GM15510 (cell line): ENCODE measurements around the gene AMZ1.

Experiments used
- POLR2A ChIP-seq: IDR thresholded peaks from 3 replicates; pipeline ENCODE4 v1.6.1; 2011; ENCODE audit warnings: borderline replicate concordance; ENCODE audit not compliant: insufficient read length; ENCODE audit errors: extremely low read depth

The AMZ1 gene, protein sequence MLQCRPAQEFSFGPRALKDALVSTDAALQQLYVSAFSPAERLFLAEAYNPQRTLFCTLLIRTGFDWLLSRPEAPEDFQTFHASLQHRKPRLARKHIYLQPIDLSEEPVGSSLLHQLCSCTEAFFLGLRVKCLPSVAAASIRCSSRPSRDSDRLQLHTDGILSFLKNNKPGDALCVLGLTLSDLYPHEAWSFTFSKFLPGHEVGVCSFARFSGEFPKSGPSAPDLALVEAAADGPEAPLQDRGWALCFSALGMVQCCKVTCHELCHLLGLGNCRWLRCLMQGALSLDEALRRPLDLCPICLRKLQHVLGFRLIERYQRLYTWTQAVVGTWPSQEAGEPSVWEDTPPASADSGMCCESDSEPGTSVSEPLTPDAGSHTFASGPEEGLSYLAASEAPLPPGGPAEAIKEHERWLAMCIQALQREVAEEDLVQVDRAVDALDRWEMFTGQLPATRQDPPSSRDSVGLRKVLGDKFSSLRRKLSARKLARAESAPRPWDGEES

GRCh38 chr7:2687881-2688318, at the start of gene AMZ1:
AMZ1 (plus strand) TSS chr7:2688202; CDS start chr7:2700452, 12,250 bp downstream.
- no peak for TF ChIP-seq POLR2A

- TF ChIP-seq POLR2A: no peak
These were observed 49.6 kb upstream of the AMZ1 start for GRCh38 chr7:2638224-2638991.

GRCh38 chr7:2639181-2639681, 48.8 kb upstream of the AMZ1 start:
- no peak for TF ChIP-seq POLR2A

- no peak for TF ChIP-seq POLR2A
These were observed 48.1 kb upstream of the AMZ1 start for GRCh38 chr7:2639695-2640481.

- TF ChIP-seq POLR2A: no peak
These were observed 47.5 kb upstream of the AMZ1 start for GRCh38 chr7:2640482-2640830.

- TF ChIP-seq POLR2A: no peak
These were observed 47.1 kb upstream of the AMZ1 start for GRCh38 chr7:2640846-2641316.

DNA sequence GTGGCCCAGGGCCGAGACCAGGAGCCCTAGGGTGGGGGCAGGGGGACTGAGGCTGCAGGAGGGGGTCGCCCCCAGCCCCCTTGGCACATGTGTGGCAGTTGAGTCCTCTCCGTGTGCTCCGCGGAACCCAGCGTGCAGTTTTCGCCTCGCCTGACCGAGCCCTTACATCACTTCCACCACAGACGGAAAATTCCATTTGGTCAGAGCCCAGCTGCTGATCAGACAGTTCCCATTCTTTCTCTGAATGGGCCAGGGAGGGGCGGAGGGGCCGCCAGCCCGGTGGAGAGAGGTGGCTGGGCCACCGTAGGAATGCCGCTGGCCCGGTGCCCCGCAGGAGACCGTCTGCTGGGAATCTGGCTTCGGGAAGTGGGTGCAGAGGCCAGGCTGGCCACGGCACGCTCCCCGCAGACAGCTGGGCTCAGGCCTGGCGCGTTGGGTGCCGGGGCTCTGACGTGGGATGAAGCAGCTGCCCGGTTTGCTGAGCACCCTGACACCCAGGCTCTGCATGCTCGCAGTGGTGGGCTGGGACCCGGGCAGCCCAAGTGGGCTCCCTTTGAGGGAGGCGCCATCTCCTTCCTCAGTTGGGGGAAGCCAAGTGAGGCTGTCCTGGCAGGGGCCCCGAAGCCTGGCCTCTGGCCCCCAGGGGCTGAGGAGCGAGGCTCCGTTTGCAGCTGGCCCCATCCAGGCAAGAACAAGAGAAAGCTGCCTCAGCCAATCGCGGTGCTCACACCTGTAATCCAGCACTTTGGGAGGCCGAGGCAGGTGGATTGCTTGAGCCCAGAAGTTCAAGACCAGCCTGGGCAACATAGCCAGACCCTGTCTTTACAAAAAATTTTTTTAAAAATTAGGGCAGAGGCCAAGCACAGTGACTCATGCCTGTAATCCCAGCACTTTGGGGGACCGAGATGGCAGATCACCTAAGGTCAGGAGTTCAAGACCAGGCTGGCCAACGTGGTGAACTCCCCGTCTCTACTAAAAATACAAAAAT, 46.3 kb upstream of the AMZ1 start:
- no peak for TF ChIP-seq POLR2A

- no peak for TF ChIP-seq POLR2A
These were observed 44.4 kb upstream of the AMZ1 start for GRCh38 chr7:2643386-2644219.

GRCh38 chr7:2644220-2644561, 43.8 kb upstream of the AMZ1 start:
- TF ChIP-seq POLR2A: no peak

DNA sequence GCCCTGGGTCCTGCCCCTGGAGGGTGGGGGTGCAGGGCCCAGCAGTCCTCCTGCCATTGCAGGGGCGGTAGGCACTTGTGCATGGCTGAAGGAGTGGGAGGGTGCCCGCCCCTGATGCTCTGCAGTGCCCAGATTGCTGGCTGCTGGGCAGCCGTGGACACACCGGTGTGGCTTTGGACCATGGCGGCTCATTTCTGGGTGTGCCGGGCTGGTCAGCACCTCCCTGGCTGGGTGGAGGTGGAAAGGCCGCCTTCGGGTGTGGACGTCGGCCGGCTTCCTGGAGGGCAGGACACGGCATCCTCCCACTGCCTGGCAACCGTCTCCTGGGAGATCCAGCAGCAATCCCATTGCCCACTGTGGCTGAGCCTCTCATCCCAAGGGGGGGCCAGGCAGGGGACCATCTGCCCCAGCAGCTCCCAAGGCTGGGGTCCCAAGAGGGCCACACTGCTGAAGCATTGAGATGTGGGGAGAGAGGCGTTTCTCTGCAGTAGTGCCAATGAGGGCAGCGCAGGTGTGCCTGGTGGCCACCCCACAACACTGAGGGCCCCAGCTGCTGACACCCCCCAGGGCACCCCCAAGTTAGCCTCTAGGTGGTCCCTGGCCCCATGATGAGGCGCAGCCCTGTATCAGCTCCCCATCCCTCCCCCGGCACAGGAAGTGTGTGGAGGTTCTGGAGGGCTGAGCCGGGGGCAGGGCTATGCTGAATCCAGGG, 43.3 kb upstream of the AMZ1 start:
- no peak for TF ChIP-seq POLR2A

GRCh38 chr7:2645274-2645868, 42.6 kb upstream of the AMZ1 start:
- no peak for TF ChIP-seq POLR2A

GRCh38 chr7:2646336-2646679, 41.7 kb upstream of the AMZ1 start:
- TF ChIP-seq POLR2A: no peak
